ENCODE data around the gene FCHSD2.

FCHSD2 gene

GRCh38 chr11:73053964-73054363 lies 88.2 kb downstream of the FCHSD2 start:
- H3K9me3 ChIP-seq (ENCODE audit: control insufficient read depth, insufficient read depth, low read depth, low read length) = no peaks in the 10 kb centered on the region
- CTCF ChIA-PET = interaction anchor here (1.3 kb wide), 1 partner anchor 183 kb away, joined by 3 read pairs; no protein-coding TSS in a partner anchor
- TF ChIP-seq EGR2 (tag by site-specific recombination; IDR thresholded peaks at IDR 0.05; ENCODE audit: low read depth) (no peak), ZNF114 (tag by site-specific recombination; IDR thresholded peaks at IDR 0.05) (no peak), YY1 (tag by site-specific recombination; IDR thresholded peaks at IDR 0.05) (no peak), ZNF658 (tag by site-specific recombination; IDR thresholded peaks at IDR 0.05) (no peak), ZIC2 (tag by site-specific recombination; IDR thresholded peaks at IDR 0.05) (no peak), ZNF140 (tag by site-specific recombination; IDR thresholded peaks at IDR 0.05) (no peak), HIC1 (tag by site-specific recombination; IDR thresholded peaks at IDR 0.05) (no peak), GLIS2 (tag by site-specific recombination; IDR thresholded peaks at IDR 0.05) (no peak), ZBTB44 (tag by site-specific recombination; IDR thresholded peaks at IDR 0.05) (no peak), ZNF132 (tag by site-specific recombination; IDR thresholded peaks at IDR 0.05; ENCODE audit: borderline replicate concordance) (no peak), ZNF138 (tag by site-specific recombination; IDR thresholded peaks at IDR 0.05; ENCODE audit: borderline replicate concordance) (no peak), ZNF473 (tag by site-specific recombination; IDR thresholded peaks at IDR 0.05) (no peak), ZNF214 (tag by site-specific recombination; IDR thresholded peaks at IDR 0.05; ENCODE audit: borderline replicate concordance) (no peak), ZNF280C (tag by site-specific recombination; IDR thresholded peaks at IDR 0.05) (no peak), GLI2 (tag by site-specific recombination; IDR thresholded peaks at IDR 0.05; ENCODE audit: borderline replicate concordance, low read depth) (no peak), ZNF596 (tag by site-specific recombination; IDR thresholded peaks at IDR 0.05) (no peak), ZNF391 (tag by site-specific recombination; IDR thresholded peaks at IDR 0.05; ENCODE audit: borderline replicate concordance, low read depth) (no peak), ZNF146 (tag by site-specific recombination; IDR thresholded peaks at IDR 0.05) (no peak)
- H3K36me3 ChIP-seq (ENCODE audit: control insufficient read depth in 2 of 2, insufficient read depth in 1 of 2, low read length in 2 of 2) = no peaks in the 10 kb centered on the region
- H3K27ac ChIP-seq (ENCODE audit: extremely low read depth, low read depth, low read length) = no peak overlapping the region
- no peak overlapping the region for H3K4me3 ChIP-seq (ENCODE audit: low read depth, low read length)
- POLR2A ChIA-PET = no interaction called here
- no peaks in the 10 kb centered on the region for H3K4me1 ChIP-seq (ENCODE audit: control insufficient read depth, insufficient read depth, low read length)

GRCh38 chr11:73048446-73048845 lies 93.7 kb downstream of the FCHSD2 start:
- POLR2A ChIA-PET = no interaction called here
- Histone ChIP-seq H3K4me1 (ENCODE audit: control insufficient read depth, insufficient read depth, low read length) (no peaks in the 10 kb centered on the region), H3K9me3 (ENCODE audit: control insufficient read depth, insufficient read depth, low read depth, low read length) (no peaks in the 10 kb centered on the region), H3K36me3 (ENCODE audit: control insufficient read depth in 2 of 2, insufficient read depth in 1 of 2, low read length in 2 of 2) (no peaks in the 10 kb centered on the region), H3K27ac (ENCODE audit: extremely low read depth, low read depth, low read length) (no peak overlapping the region), H3K4me3 (ENCODE audit: low read depth, low read length) (no peak overlapping the region)
- CTCF ChIA-PET = interaction anchor here (0.7 kb wide), 1 partner anchor 199 kb away, joined by 3 read pairs; no protein-coding TSS in a partner anchor
- TF ChIP-seq ZNF701 (tag by site-specific recombination; IDR thresholded peaks at IDR 0.05) (no peak), ZNF426 (tag by site-specific recombination; IDR thresholded peaks at IDR 0.05) (no peak), YY2 (tag by site-specific recombination; IDR thresholded peaks at IDR 0.05) (no peak), ZBTB48 (tag by site-specific recombination; IDR thresholded peaks at IDR 0.05) (no peak), ZNF433 (tag by site-specific recombination; IDR thresholded peaks at IDR 0.05; ENCODE audit: low read depth) (no peak), ZBTB17 (tag by site-specific recombination; IDR thresholded peaks at IDR 0.05) (no peak), ZNF18 (tag by site-specific recombination; IDR thresholded peaks at IDR 0.05) (no peak), ZNF560 (tag by site-specific recombination; IDR thresholded peaks at IDR 0.05; ENCODE audit: borderline replicate concordance) (no peak), CTCF (tag by site-specific recombination; IDR thresholded peaks at IDR 0.05) (no peak)

Measured in HEK293 (cell line).